Hepatocyte (in vitro differentiated cells): ENCODE measurements around the gene FBXO36. TPM values are rescaled to one million over a fixed set of nuclear protein-coding genes. Genes with fewer than 3 reads are reported as not detected.

Experiments used
- DNase-seq: peaks from one replicate; pipeline ENCODE4 v3.0.0-alpha.2; 2016; ENCODE audit warnings: low spot score
- H2AFZ ChIP-seq: fragments of 200-600 bp; sonication (generic); 2 replicates; pipeline ENCODE4 v1.6.0; 2016; ENCODE audit warnings: antibody characterized with exemption, mild to moderate bottlenecking
- H3K27ac ChIP-seq: fragments of 200-600 bp; sonication (generic); 2 replicates; pipeline ENCODE4 v1.5.1; 2016; ENCODE audit warnings: mild to moderate bottlenecking
- H3K27me3 ChIP-seq: fragments of 200-600 bp; sonication (generic); 2 replicates; pipeline ENCODE4 v1.6.1; 2016
- H3K36me3 ChIP-seq: fragments of 200-600 bp; sonication (generic); replicated peaks from 2 replicates; pipeline ENCODE4 v1.5.1; 2016; ENCODE audit warnings: low read depth; ENCODE audit not compliant: insufficient read depth
- H3K4me1 ChIP-seq: fragments of 200-600 bp; sonication (generic); 2 replicates; pipeline ENCODE4 v1.5.1; 2016; ENCODE audit warnings: mild to moderate bottlenecking, moderate library complexity; ENCODE audit not compliant: insufficient read depth
- H3K4me2 ChIP-seq: fragments of 200-600 bp; sonication (generic); 2 replicates; pipeline ENCODE4 v1.6.0; 2016
- H3K4me3 ChIP-seq: fragments of 200-600 bp; sonication (generic); 2 replicates; pipeline ENCODE4 v1.5.1; 2016; ENCODE audit warnings: mild to moderate bottlenecking
- H3K79me2 ChIP-seq: fragments of 200-600 bp; sonication (generic); 2 replicates; pipeline ENCODE4 v1.6.0; 2017; ENCODE audit warnings: mild to moderate bottlenecking
- H3K9me2 ChIP-seq: fragments of 200-600 bp; sonication (generic); replicated peaks from 2 replicates; pipeline ENCODE4 v1.6.0; 2017; ENCODE audit warnings: mild to moderate bottlenecking; ENCODE audit not compliant: insufficient read depth
- H3K9me3 ChIP-seq: fragments of 200-600 bp; sonication (generic); 2 replicates; pipeline ENCODE4 v1.5.1; 2016; ENCODE audit warnings: low read depth, mild to moderate bottlenecking
- H4K20me1 ChIP-seq: fragments of 200-600 bp; sonication (generic); 2 replicates; pipeline ENCODE4 v1.6.0; 2016; ENCODE audit warnings: mild to moderate bottlenecking; ENCODE audit not compliant: insufficient read depth, poor library complexity, severe bottlenecking
- EZH2 ChIP-seq: fragments of 200-600 bp; sonication (generic); IDR thresholded peaks from 2 replicates; pipeline ENCODE4 v1.6.1; 2016; ENCODE audit warnings: antibody characterized with exemption, mild to moderate bottlenecking, borderline replicate concordance
- EZH2phosphoT487 ChIP-seq: fragments of 200-600 bp; sonication (generic); IDR thresholded peaks from one replicate; pipeline ENCODE4 v1.6.1; 2018; ENCODE audit warnings: antibody characterized with exemption, mild to moderate bottlenecking, low read depth, moderate library complexity; ENCODE audit not compliant: unreplicated experiment, severe bottlenecking
- WGBS: methylation state at CpG from one replicate; pipeline ENCODE4 v1.1.6; 2016; ENCODE audit warnings: low lambda C conversion rate; ENCODE audit errors: missing lambda C conversion rate; 5-methylcytosine and 5-hydroxymethylcytosine counted together
- polyA plus RNA-seq: library from polyadenylated mRNA; unstranded; fragments of >200 nt; fragmentation: Nextera tagmentation; extraction: Ambion mirVana; gene quantifications from 2 replicates; pipeline ENCODE4 v1.2.1, GENCODE V29; 2016
- total RNA-seq: library from RNA; depleted of rRNA; stranded (reverse); fragments of >200 nt; gene quantifications from 2 replicates; pipeline ENCODE4 v1.2.3, GENCODE V29; 2014
- TF ChIP-seq, protein P1 (sequence below): fragments of 200-600 bp; sonication (generic); IDR thresholded peaks from 2 replicates; pipeline ENCODE4 v1.5.1; 2016; ENCODE audit warnings: antibody characterized with exemption, mild to moderate bottlenecking; ENCODE audit not compliant: poor library complexity

The FBXO36 gene
- total and polyA plus RNA-seq, 2 experiments from 2014 or later: 2.6 to 6.1 TPM

DNA sequence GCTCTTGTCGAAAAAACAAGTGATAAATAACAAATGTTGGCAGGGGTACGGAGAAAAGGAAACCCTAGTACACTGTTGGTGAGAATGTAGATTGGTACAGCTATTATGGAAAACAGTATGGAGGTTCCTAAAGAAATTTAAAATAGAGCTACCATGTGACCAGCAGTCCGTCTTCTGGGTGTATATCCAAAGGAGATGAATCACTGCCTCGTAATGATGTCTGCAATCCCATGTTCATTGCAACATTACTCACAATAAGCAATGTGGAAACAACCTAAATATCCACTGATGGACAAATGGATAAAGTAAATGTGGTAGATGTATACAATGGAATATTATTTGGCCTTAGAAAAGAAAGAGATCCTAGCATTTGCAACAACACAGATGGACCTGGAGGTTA lies 95.8 kb downstream of the FBXO36 start:
- Histone ChIP-seq H3K4me1 (no peaks in the 10 kb centered on the region), H3K9me3 (no peaks in the 10 kb centered on the region), H3K27me3 (no peaks in the 10 kb centered on the region), H2AFZ (no peak overlapping the region), H3K27ac (no peak overlapping the region), H3K36me3 (no peaks in the 10 kb centered on the region), H3K4me2 (no peak overlapping the region), H4K20me1 (no peaks in the 10 kb centered on the region), H3K4me3 (no peak overlapping the region), H3K79me2 (no peaks in the 10 kb centered on the region), H3K9me2 (no peaks in the 10 kb centered on the region)
- TF ChIP-seq EZH2 (no peak), EZH2phosphoT487 (no peak)
- TF ChIP-seq, protein P1, sequence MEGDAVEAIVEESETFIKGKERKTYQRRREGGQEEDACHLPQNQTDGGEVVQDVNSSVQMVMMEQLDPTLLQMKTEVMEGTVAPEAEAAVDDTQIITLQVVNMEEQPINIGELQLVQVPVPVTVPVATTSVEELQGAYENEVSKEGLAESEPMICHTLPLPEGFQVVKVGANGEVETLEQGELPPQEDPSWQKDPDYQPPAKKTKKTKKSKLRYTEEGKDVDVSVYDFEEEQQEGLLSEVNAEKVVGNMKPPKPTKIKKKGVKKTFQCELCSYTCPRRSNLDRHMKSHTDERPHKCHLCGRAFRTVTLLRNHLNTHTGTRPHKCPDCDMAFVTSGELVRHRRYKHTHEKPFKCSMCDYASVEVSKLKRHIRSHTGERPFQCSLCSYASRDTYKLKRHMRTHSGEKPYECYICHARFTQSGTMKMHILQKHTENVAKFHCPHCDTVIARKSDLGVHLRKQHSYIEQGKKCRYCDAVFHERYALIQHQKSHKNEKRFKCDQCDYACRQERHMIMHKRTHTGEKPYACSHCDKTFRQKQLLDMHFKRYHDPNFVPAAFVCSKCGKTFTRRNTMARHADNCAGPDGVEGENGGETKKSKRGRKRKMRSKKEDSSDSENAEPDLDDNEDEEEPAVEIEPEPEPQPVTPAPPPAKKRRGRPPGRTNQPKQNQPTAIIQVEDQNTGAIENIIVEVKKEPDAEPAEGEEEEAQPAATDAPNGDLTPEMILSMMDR: no peak
- no peak for DNase-seq
- 95% methylated on average over 4 of the region's 4 CpGs for WGBS

DNA sequence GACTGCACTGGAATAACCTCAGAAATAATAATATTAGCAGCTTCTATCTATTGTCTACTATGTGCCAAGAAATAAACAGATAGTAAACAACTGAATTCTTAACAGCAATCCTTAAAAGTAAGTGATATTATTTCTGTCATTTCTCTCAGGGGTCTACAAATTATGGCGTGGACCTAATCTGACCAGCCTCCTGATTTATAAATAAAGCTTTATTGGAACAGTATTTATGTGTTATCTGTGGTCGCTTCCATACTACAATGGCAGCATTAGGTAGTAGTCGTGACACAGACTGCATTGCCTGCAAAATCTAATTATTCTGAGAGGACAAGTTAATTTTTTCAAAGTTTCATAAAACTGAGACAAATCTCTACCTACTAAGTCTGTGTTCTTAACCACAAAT lies 97.4 kb downstream of the FBXO36 start:
- no peak overlapping the region for H3K4me3 ChIP-seq
- no peaks in the 10 kb centered on the region for H3K36me3 ChIP-seq
- no peak overlapping the region for H2AFZ ChIP-seq
- H3K27me3 ChIP-seq: no peaks in the 10 kb centered on the region
- no peak overlapping the region for H3K27ac ChIP-seq
- no peaks in the 10 kb centered on the region for H4K20me1 ChIP-seq
- TF ChIP-seq, protein P1: no peak
- TF ChIP-seq EZH2phosphoT487 (no peak), EZH2 (no peak)
- no peaks in the 10 kb centered on the region for H3K9me2 ChIP-seq
- H3K79me2 ChIP-seq: no peaks in the 10 kb centered on the region
- no peaks in the 10 kb centered on the region for H3K9me3 ChIP-seq
- WGBS: 88% methylated on average over 3 of the region's 3 CpGs
- no peaks in the 10 kb centered on the region for H3K4me1 ChIP-seq
- H3K4me2 ChIP-seq: no peak overlapping the region
- no peak for DNase-seq

DNA sequence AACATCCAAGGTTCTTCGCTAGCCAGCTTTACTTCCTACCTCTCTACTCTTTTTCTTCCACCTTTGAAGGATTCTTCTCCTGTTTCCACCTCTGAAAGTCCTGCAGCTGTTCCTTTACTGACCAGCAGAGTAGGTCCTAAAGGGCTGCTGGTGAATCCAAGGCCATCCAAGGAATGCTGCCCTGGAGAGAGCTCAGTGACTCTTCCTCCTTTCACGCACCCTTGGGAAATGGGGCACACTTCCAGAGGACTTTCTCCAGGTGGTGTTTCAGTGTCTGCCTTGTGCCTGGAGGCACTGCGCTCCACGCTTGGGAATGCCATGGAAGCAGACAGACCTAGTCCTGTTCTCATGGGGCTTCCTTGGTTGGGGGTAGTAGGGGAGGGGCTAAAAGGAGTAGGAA lies 101.0 kb downstream of the FBXO36 start:
- H3K27ac ChIP-seq: no peak overlapping the region
- 92% methylated on average over 4 of the region's 4 CpGs for WGBS
- TF ChIP-seq, protein P1: no peak
- TF ChIP-seq EZH2 (no peak), EZH2phosphoT487 (no peak)
- no peak for DNase-seq
- no peak overlapping the region for H2AFZ ChIP-seq
- H3K79me2 ChIP-seq: no peaks in the 10 kb centered on the region
- H4K20me1 ChIP-seq: no peaks in the 10 kb centered on the region
- no peaks in the 10 kb centered on the region for H3K9me3 ChIP-seq
- no peak overlapping the region for H3K4me2 ChIP-seq
- H3K4me3 ChIP-seq: no peak overlapping the region
- no peaks in the 10 kb centered on the region for H3K27me3 ChIP-seq
- H3K9me2 ChIP-seq: no peaks in the 10 kb centered on the region
- H3K36me3 ChIP-seq: no peaks in the 10 kb centered on the region
- H3K4me1 ChIP-seq: no peaks in the 10 kb centered on the region

DNA sequence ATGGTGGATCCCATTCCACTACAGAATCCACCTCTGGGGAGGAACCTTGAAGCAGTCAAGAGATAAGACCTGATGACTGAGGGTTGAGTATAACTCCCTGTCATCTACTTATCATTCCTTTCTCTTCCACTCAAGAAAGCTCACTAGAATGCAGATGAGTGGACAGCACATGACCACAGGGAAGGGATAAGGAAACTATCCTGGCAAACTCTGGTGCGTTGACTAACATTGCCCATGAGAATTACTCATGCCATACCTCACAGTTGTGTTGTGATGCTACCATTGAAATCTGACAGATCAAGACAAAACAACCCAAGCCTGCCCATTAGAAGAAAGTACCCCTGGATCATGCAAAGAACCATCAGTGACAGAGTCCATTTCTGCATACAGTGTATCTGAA lies 119.9 kb downstream of the FBXO36 start:
- DNase-seq: no peak
- Histone ChIP-seq H3K79me2 (no peaks in the 10 kb centered on the region), H3K4me3 (no peak overlapping the region), H3K4me2 (no peak overlapping the region), H3K27ac (no peak overlapping the region), H3K4me1 (no peaks in the 10 kb centered on the region), H3K9me2 (no peaks in the 10 kb centered on the region), H4K20me1 (no peaks in the 10 kb centered on the region), H3K36me3 (no peaks in the 10 kb centered on the region), H3K27me3 (no peaks in the 10 kb centered on the region), H2AFZ (no peak overlapping the region), H3K9me3 (no peaks in the 10 kb centered on the region)
- WGBS: 88% methylated on average over 1 of the region's 1 CpG
- TF ChIP-seq EZH2phosphoT487 (no peak), EZH2 (no peak)
- TF ChIP-seq, protein P1: no peak
